ENCODE data around the gene SCAMP4.
"Not testable (repeated sequence)": the region's sequence is repeated elsewhere in the genome, so short reads cannot be mapped to it uniquely, and the experiment has no call there.

SCAMP4 gene

GRCh38 chr19:1866693-1867348, 38.4 kb upstream of the SCAMP4 start:
- DNase-seq (ENCODE audit: low read depth in 2 of 2) = no peak

- no peak for DNase-seq (ENCODE audit: low read depth in 2 of 2)
Measured at GRCh38 chr19:1867349-1867724, 37.9 kb upstream of the SCAMP4 start.

GRCh38 chr19:1868971-1869370, 36.2 kb upstream of the SCAMP4 start:
- DNase-seq (ENCODE audit: low read depth in 2 of 2) = no peak

- DNase-seq (ENCODE audit: low read depth in 2 of 2) = no peak
Measured at GRCh38 chr19:1871140-1871597, 34.0 kb upstream of the SCAMP4 start.

- no peak for DNase-seq (ENCODE audit: low read depth in 2 of 2)
Measured at GRCh38 chr19:1871630-1872029, 33.6 kb upstream of the SCAMP4 start.

- DNase-seq (ENCODE audit: low read depth in 2 of 2) = no peak
Measured at GRCh38 chr19:1872807-1873523, 32.2 kb upstream of the SCAMP4 start.

GRCh38 chr19:1873524-1874473, 31.4 kb upstream of the SCAMP4 start:
- DNase-seq (ENCODE audit: low read depth in 2 of 2) = no peak

- DNase-seq (ENCODE audit: low read depth in 2 of 2) = no peak
Measured at GRCh38 chr19:1874554-1875185, 30.5 kb upstream of the SCAMP4 start.

- DNase-seq (ENCODE audit: low read depth in 2 of 2) = not testable (repeated sequence)
Measured at GRCh38 chr19:1875265-1875645, 29.9 kb upstream of the SCAMP4 start.

GRCh38 chr19:1875646-1876495, 29.3 kb upstream of the SCAMP4 start:
- DNase-seq (ENCODE audit: low read depth in 2 of 2) = peak; percentile 77 to 84

GRCh38 chr19:1876496-1877279, 28.5 kb upstream of the SCAMP4 start:
- DNase-seq (ENCODE audit: low read depth in 2 of 2) = not testable (repeated sequence)

- DNase-seq (ENCODE audit: low read depth in 2 of 2) = not testable (repeated sequence)
Measured at GRCh38 chr19:1877280-1877660, 27.9 kb upstream of the SCAMP4 start.

- not testable (repeated sequence) for DNase-seq (ENCODE audit: low read depth in 2 of 2)
Measured at GRCh38 chr19:1878583-1878982, 26.6 kb upstream of the SCAMP4 start.

- not testable (repeated sequence) for DNase-seq (ENCODE audit: low read depth in 2 of 2)
Measured at GRCh38 chr19:1879982-1880381, 25.2 kb upstream of the SCAMP4 start.

GRCh38 chr19:1880611-1881392, 24.4 kb upstream of the SCAMP4 start:
- no peak for DNase-seq (ENCODE audit: low read depth in 2 of 2)

GRCh38 chr19:1881393-1882088, 23.7 kb upstream of the SCAMP4 start:
- DNase-seq (ENCODE audit: low read depth in 2 of 2) = not testable (repeated sequence)

GRCh38 chr19:1882089-1882785, 23.0 kb upstream of the SCAMP4 start:
- peak in 1 of 2 donors; percentile 59 for DNase-seq (ENCODE audit: low read depth in 2 of 2)

Data from stimulated activated CD4-positive, alpha-beta T cell treated with anti-CD3 and anti-CD28 coated beads, Interleukin-15, amount 100 ng/mL, for 48 hours (primary cell).